HG03469 (cell line): ENCODE results near the gene GABPB2.
"Not testable (repeated sequence)": the region's sequence is repeated elsewhere in the genome, so short reads cannot be mapped to it uniquely, and the experiment has no call there.

Source experiments
- ATAC-seq: cut with Tn5 transposase; IDR thresholded peaks from one replicate; pipeline ENCODE4 v1.9.1; 2021; ENCODE audit warnings: mild to moderate bottlenecking, moderate library complexity, moderate number of reproducible peaks; ENCODE audit not compliant: unreplicated experiment

GABPB2 gene

DNA sequence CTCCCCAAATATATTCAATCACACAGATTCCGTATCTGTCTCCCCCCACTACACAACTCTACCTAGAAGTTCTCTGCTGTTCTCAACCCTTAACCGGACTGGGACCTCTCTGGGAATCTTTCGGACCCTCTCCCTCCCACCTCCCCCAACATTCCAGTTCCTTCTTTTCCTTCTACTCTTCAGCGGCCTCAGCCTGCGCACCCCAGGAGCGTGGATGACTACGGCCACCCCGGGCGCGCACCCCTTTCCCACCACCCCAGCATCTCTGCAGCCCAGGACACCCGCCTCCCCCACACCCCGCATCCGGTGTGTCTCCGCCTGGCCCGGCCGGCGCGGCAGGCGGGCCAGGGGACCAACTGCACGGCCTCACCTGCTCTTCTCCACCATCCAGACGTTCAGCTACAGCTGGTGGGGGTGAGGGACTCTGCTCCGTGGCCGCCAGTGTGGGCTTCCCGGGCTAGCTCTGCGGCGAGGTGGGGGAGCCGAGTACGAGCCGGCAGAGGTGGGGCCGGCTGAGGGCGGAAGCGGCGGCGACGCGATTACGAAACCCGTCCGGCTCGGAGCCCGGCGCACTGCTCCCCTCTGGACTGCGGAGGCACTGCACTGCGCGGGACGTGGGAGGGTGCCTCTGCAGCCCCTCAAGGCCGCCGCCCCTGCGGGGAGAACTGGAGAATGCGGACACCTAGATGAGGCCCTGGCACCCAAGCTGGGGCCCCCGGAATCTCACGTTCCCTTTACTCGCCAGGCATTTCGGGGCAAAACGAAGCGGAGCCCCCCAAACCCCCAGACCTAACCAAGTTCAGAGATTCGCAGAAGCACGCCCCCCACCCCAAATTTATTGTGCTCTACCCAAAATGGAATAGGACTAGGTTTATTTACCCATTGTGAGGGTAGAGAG lies 11.2 kb upstream of the GABPB2 start, which contains the start of gene CDC42SE1:
Gene CDC42SE1, minus strand, starts transcription at position 514 of the 898 bp plus-strand sequence. CDS start 3,892 bp downstream, outside the sequence.
- ATAC-seq, result peak; percentile 67

DNA sequence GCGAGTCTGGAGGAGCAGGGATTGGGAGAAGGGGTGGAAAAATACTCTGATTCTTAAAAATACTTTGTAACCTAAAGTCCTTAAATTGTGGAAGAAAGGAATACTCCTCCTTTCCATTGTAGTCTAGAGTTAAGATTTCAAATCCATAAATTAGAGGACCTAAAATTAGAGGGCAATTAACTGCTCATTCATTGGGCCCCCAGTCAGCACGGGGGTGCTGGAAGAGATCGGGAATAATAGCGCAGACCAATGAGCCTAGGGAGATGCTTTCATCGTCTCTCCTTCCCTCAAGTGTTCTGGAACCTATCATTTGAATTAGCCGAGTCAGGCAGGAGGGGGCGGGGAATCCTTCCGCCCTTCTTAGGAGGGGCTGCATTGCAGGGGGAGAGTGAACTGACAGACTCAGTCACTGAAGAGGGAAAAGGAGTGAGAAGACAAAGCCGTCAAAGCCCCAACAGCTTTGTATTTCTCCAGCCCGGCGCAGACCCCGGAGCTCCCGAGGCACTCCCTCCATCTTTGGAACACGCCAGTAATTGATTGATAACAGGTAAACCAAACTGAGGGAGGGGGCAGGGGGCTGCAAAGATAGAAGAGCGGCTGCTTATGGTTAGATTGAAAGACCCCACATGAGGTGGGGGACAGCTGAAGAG lies 10.4 kb upstream of the GABPB2 start, which contains the start of gene MLLT11:
Gene MLLT11, plus strand, starts transcription at position 391 of the 650 bp plus-strand sequence. CDS start 6,828 bp downstream, outside the sequence.
- ATAC-seq, result no peak

DNA sequence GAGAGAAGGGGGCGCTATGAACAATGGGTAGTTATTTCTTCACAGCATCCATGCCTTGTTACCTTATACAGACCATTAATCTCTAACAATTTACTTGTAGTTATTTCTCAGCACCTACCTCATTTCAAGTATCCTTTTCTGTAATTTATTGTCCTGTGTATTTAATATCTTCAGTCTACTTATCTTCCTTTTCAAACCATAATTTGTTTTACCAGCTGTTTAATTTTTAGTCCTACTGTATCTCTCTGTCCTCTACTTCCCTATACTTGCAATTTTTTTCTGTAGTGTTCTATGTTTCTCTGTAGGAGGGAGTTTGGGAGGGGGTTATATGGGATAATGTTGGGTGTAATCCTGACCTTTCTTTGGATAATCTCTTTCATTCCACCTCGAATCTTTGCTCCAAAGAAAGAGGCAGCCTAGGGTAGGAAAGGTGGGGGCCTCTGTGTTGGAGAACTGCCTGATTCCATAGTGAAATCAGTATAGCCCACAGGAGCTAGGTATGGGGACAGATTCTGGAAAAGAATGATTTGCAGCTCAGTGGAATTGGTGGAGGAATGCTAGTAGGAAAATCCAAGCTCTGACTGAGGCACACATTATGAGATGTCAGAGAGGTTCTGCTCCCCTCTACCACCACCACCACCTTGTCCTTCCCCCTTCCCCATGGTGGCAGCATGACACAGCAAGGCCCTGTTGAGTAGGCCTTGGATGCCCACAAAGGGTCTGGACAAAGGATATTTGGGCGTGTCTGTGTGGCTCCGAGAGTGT lies 9.7 kb upstream of the GABPB2 start:
- no peak for ATAC-seq

DNA sequence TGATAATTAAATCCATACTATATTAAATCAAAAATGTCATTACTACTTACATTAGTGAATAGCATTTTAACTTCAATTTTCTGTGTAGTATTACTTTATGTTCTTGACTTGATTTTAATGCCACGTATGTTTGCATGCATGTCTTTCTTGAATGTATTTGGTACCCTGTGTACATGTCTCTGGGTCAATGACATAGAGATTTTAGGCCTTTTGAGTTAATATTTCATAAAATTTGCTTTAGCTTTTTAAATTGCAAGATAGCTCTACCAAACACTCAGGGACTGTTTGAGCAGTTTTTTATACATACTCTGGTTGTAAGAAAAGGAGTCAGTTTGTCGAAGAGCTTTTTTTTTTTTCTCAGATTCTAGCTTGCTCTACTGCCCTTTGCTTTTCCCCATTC lies 8.9 kb upstream of the GABPB2 start:
- ATAC-seq, result no peak

DNA sequence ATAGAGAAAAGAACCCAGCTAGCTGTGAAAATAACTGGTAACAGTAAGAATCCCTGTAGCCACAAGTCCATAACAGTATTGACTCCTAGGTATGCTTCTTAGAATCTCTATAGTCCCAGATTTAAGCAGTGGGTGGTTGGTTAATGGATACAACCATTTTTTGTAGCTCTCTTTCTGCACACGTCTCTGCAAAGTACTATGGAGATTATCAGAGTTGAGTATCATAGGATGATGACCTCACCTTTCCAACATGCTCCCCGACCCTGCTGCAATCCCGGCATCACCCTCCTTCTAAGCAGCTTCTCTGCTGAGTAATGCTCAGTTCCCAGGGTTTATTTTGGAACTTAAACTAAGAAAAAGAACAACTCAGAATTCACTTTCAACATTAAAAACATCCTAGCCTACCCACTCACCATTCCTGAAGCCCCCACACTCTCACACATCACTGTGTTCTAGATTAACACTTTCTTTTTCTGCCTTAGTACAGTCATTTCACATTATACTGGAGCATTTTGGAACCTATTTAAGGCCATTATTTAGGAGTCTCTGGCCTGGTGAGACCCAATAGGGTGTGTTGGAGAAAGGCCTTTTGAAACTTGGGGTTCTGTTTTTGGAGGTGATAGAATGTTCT lies 7.7 kb upstream of the GABPB2 start:
- ATAC-seq, result no peak

DNA sequence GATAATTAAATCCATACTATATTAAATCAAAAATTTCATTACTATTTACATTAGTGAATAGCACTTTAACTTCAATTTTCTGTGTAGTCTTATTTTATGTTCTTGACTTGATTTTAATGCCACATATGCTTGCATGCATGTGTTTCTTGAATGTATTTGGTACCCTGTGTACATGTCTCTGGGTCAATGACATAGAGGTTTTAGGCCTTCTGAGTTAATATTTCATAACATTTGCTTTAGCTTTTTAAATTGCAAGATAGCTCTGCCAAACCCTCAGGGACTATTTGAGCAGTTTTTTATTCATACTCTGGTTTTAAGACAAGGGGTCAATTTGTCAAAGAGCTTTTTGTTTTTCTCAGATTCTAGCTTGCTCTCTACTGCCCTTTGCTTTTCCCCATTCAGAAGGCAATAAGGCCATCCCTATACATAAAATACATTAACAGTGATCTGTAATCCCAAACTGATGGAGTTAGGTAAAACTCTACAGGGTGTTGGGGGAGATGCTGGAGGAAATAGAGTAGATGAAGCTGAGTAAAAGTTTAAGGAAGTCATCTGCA lies 5.4 kb upstream of the GABPB2 start:
- ATAC-seq, result no peak

DNA sequence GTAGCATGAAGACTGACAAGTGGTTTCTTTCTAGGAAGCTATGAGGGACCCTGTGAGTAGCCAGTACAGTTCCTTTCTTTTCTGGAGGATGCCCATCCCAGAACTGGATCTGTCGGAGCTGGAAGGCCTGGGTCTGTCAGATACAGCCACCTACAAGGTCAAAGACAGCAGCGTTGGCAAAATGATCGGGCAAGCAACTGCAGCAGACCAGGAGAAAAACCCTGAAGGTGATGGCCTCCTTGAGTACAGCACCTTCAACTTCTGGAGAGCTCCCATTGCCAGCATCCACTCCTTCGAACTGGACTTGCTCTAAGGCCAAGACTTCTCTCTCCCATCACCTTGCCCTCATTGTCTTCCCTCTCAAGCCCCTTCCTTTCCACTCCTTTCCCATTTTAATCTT lies 3.4 kb upstream of the GABPB2 start:
- no peak for ATAC-seq

DNA sequence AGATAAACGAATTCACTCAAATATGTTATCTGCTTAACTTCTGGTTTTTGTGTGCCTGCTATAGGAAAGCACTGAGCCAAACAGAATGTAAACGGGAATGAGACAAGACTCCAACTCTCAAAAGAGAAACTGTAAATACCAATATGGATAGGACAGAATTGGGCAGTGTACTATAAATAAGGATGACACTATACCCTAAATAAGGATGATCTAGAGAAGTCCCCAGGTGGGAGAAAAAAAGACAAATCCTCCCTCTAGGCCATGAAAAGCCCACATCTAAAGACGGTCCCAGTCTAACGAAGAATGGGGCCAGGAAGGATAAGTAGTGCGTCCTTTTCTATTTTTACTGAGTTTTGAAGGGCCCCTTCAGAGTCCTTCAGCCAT lies 1.5 kb upstream of the GABPB2 start:
- no peak for ATAC-seq

DNA sequence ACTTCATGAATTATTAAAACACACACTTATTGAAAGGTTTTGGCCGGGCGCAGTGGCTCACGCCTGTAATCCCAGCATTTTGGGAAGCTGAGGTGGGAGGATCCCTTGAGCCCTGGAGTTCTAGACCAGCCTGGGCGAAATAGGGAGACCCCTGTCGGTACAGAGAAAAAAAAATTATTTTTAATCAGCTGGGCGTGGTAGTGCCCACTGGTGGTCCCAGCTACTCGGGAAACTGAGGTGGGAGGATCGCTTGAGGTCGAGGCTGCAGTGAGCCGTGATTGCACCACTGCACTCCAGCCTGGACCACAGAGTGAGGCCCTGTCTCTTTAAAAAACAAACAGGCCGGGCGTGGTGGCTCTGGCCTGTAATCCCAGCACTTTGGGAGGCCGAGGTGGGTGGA lies 1.7 kb downstream of the GABPB2 start:
- ATAC-seq, result no peak

DNA sequence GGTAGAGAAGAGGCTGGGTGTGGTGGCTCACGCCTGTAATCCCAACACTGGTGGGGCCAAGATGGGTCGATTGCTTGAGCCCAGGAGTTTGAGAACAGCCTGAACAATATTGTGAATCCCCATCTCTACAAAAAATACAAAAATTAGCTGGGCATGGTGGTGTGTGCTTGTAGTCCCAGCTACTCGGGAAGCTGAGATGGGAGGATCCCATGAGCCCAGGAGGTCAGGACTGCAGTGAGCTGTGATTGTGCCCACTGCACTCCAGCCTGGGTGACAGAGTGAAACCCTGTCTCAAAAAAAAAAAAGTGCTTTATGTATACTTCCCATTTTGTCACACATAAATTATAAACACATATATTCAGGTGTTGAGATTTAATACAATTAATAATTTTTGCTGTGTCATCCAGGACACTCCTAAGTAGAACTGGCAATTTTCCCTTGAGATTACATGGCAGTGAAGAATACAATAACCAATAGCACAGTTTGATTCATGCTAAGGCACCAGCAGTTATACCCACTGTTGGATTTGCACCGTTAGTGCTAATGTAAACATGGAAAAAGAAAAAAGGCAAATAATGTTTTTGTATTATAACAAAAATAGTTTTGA lies 15.5 kb downstream of the GABPB2 start:
- no peak for ATAC-seq

DNA sequence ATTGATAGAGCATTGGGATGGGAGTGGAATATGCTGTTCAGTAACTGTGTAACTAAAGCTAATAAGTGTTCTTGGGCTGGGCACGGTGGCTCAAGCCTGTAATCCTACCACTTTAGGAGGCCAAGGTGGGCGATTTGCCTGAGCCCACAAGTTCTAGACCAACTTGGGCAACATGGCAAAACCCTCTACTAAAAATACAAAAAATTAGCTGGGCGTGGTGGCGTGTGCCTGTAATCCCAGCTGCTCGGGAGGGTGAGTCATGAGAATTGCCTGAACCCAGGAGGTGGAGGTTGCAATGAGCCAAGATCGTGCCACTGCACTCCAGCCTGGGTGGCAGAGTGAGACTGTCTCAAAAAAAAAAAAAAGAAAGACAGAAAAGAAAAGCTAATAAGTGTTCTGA lies 26.9 kb downstream of the GABPB2 start:
- ATAC-seq, result not testable (repeated sequence)

DNA sequence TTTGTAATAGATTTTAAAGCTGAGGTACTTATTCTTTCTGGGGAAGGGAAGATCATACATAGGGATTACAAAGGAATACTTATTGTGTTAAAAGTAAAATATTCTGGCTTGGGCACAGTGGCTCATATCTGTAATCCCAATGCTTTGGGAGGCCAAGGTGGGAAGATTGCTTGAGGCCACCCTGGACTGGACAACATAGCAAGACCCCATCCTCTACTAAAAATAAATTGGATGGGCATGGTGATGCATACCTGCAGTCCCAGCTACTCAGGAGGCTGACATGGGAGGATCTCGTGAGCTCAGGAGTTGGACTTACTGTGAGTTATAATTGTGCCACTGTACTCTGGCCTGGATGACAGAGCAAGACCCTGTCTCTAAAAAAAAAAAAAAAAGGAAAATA lies 27.6 kb downstream of the GABPB2 start:
- no peak for ATAC-seq

DNA sequence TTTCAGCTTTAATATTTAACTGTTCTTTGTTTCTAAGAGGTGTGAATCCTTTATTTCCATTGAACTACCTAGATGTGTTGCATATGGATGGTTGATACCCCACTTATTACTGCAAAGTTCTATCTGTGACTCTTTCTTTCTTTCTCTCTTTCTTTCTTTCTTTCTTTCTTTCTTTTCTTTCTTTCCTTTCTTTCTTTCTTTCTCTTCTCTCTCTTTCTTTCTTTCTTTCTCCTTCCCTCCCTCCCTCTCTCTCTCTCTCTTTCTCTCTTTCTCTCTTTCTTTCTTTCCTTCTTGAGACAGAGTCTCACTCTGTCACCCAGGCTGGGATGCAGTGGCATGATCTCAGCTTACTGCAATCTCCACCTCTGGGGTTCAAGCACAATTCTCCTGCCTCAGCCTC lies 34.1 kb downstream of the GABPB2 start:
- no peak for ATAC-seq

DNA sequence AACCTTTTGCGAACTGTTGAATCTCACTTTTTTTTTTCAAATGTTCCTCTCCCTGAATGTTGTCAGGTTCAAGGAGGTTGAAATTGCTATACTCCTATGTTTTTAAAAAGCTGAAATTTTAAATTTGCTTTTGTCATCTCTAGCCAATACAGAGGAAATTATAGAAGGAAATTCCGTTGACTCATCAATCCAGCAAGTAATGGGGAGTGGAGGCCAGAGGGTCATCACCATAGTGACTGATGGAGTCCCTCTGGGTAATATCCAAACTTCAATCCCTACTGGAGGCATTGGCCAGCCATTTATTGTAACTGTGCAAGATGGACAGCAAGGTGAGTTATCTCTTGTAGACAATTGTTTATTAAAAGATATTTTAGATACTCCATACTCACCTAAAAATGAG lies 36.3 kb downstream of the GABPB2 start:
- ATAC-seq, result no peak

DNA sequence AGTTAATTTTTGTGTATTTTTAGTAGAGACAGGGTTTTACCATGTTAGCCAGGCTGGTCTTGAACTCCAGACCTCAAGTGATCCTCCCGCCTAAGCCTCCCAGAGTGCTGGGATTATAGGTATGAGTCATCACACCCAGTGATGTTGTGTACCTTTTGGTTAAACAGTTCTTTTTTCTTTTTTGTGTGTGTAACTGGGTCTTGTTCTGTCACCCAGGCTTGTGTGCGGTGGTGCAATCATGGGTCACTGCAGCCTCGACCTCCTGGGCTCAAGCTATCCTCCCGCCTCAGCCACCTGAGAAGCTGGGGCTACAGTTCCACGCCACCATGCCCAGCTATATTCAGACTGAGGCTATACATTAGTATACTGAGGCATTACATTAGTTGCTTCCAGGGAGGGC lies 37.8 kb downstream of the GABPB2 start:
- no peak for ATAC-seq

DNA sequence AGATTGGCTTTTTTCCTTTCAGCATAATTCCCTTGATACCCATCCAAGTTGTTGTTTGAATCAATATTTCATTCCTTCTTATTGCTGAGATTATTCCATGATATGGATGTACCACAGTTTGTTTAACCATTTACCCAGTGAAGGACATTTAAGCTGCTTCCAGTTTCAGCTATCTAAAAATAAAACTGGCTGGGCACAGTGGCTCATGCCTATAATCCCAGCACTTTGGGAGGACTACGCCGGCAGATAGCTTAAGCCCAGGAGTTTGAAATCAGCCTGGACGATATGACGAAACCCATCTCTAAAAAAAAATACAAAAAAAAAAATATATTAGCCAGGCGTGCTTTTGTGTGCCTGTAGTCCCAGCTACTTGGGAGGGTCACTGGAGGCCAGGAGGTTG lies 43.3 kb downstream of the GABPB2 start:
- ATAC-seq, result no peak

DNA sequence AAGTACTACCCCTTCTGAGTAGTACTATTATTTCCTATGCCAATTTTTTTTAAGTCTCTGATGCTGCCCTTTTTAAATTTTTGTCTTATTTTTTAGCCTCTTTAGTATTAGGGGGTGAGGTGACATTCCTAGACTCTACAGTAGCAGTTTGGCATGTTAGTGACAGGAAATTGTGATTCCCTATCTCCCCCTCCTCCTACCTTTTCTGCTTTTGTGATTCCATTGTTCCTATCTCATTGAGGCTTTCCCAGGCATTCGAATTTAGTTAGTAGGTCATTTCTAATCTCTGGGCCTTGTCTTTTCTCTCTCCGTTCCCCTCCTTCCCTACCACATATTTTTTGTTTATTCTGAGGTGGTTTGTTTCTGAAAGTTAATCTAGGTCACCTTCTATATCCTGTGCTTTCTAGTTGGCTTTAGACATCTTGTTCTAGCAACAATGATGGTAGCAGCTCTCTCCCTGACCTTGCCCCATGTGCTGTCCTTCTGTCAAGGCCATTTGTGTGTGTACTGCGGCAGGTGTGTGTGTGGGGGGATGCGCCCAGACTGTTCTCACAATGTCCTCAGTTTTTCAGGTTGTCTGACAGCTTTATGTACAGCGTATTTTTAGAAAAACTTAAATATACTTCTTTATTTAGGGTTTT lies 54.3 kb downstream of the GABPB2 start:
- ATAC-seq, result no peak

DNA sequence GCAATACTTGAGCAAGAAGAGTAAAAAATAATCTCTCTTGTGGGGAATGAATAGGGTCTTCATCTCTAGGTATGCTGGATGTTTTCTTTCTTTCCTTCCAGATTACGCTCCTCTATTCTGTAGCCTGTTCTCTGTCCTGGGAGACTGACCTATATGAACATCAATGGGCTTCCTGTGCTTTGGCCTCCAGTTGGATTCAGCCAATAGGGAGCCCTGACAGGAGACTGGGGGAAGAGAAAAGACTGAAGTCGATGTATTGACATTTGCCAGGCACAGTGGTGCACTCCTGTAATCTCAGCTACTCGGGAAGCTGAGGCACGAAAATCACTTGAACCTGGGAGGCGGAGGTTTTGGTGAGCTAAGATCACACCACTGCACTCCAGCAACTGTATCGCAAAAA lies 58.2 kb downstream of the GABPB2 start:
- no peak for ATAC-seq

DNA sequence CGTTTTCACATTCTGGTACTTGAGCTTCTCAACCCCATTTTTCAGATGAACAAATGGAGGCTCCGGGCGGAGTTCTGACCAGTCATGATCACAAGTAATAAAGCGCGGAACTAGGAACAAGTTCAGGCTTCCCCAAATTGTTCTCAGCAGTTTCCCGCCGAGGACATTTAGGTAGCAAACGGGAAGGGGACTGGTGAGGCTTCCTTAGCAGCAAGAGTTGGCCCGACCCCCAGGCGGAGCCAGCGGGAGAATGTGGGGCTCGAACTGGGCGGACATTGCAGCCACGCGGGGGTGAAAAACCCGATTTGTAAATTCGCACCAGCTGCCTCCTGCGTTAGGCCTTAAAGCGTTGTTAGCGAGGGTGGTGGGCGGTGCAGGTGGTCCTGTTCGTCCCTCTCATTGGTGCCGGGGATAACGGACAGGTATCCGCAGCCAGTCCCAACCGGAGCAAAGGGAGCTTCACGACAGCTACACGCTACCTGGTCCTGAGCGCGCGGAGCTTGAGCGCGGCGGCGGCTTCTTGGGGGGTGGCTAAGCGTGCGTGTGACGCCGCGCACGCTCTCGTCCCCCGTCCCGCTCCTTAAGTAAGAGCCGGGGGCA lies 60.5 kb downstream of the GABPB2 start:
- ATAC-seq, result no peak
